ENCODE results near the gene ITFG1. TPM values are rescaled to one million over a fixed set of nuclear protein-coding genes. Genes with fewer than 3 reads are reported as not detected.

Gene ITFG1
- total and polyA plus RNA-seq, 9 of the 15 experiments (the other 6 are each of a cell fraction or from before 2014, with no cell fraction given): 17.1 to 83.5 (median 35.8) TPM

DNA sequence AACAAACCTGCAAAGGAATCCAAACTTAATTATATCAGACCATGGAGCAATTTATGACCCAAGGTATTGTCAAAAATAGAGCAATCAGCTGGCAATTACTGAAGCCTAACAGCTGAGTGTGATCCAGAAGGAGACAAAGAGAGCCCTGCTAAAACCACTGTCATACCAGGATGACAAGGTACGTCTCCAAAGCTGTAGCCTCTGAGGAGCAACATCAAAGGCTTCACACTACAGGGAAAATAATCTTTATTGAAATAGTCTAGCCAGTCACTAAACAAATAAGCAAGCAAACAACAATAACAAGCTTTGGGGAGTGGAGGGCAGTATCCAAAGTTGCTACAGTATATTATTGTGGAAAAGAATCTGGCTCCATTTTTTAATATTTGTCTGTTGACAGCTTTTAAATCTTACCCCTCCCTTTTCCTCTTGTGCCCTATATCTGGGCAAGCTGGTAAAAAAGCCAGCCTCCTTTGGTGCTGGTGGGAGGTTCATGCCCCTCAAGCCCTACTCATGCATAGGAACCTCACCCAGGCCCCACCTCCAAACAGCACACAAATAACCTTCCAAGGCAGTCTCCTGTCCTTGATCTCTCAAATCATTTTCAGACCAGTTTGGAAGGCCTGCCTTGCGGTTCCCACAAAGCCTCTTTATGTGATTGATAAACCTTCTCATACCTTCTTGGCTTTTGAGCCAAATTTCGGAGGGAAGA lies 73.7 kb downstream of the ITFG1 start:
- Histone ChIP-seq H3K9me1 (ENCODE audit: control insufficient read depth, insufficient read depth, low read length) (no peaks in the 10 kb centered on the region), H3K9ac (ENCODE audit: insufficient read depth in 1 of 2, low read depth in 2 of 2, low read length in 2 of 2) (no peak overlapping the region), H2AFZ (ENCODE audit: low read depth, low read length) (no peak overlapping the region), H3K27me3 (ENCODE audit: control insufficient read depth in 2 of 2, insufficient read depth in 2 of 2, low read length in 2 of 2) (no peaks in the 10 kb centered on the region), H3K9me3 (replicated peaks; ENCODE audit: control insufficient read depth, insufficient read depth, low read depth, low read length) (no peaks in the 10 kb centered on the region), H3K4me1 (replicated peaks in 1 of 2; ENCODE audit: control insufficient read depth in 2 of 2, insufficient read depth in 2 of 2, low read length in 2 of 2) (peaks cover 0 to 30% of the 10 kb centered on the region in 2 experiments; a peak in 3 of 5 replicates), H3K4me2 (ENCODE audit: insufficient read depth, low read length) (no peak overlapping the region), H3K4me3 (no peak overlapping the region), H4K20me1 (replicated peaks; ENCODE audit: control insufficient read depth, insufficient read depth, low read length) (no peaks in the 10 kb centered on the region), H3K36me3 (ENCODE audit: control insufficient read depth, insufficient read depth, low read length) (peaks cover 7% of the 10 kb centered on the region; the same call in 1 of the 3 replicates), H3K27ac (ENCODE audit: extremely low read depth, low read depth, low read length) (no peak overlapping the region), H3K79me2 (ENCODE audit: control insufficient read depth, insufficient read depth, low read length) (peaks cover 10% of the 10 kb centered on the region)
- BruUV-seq (replicated peaks): no TSS peak
- WGBS (ENCODE audit: insufficient coverage, low coverage, missing lambda C conversion rate): 79% methylated on average over 3 of the region's 3 CpGs
- in situ Hi-C loops (cut with MboI): no loop called here
- DNase-seq (ENCODE audit: extremely low read depth in 1 of 4, low spot score in 3 of 4): peak in 1 of 4 experiments; percentile 6
- FAIRE-seq: no peak
- POLR2A ChIA-PET: interaction anchor here (0.8 kb wide), 1 partner anchor 23 kb away, joined by 4 read pairs; no protein-coding TSS in a partner anchor
- CTCF ChIA-PET (ENCODE audit: low intra/inter-chr PET ratio): no interaction called here
- intact Hi-C loops (cut with micrococcal nuclease): no loop called here
- ATAC-seq: no peak
- TF ChIP-seq, protein P1, sequence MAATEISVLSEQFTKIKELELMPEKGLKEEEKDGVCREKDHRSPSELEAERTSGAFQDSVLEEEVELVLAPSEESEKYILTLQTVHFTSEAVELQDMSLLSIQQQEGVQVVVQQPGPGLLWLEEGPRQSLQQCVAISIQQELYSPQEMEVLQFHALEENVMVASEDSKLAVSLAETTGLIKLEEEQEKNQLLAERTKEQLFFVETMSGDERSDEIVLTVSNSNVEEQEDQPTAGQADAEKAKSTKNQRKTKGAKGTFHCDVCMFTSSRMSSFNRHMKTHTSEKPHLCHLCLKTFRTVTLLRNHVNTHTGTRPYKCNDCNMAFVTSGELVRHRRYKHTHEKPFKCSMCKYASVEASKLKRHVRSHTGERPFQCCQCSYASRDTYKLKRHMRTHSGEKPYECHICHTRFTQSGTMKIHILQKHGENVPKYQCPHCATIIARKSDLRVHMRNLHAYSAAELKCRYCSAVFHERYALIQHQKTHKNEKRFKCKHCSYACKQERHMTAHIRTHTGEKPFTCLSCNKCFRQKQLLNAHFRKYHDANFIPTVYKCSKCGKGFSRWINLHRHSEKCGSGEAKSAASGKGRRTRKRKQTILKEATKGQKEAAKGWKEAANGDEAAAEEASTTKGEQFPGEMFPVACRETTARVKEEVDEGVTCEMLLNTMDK (IDR thresholded peaks at IDR 0.05; ENCODE audit: borderline replicate concordance, insufficient read depth, low read depth, low read length, poor library complexity, severe bottlenecking): no peak
- TF ChIP-seq ZNF586 (CRISPR knock-in tag; conservative IDR thresholded peaks at IDR 0.05): no peak
- no peak for TF ChIP-seq ZNF263 (CRISPR knock-in tag; IDR thresholded peaks at IDR 0.05; ENCODE audit: borderline replicate concordance)
- TF ChIP-seq ATF1 (CRISPR knock-in tag; IDR thresholded peaks at IDR 0.05): no peak
- no peak for TF ChIP-seq ATF1 (tag; IDR thresholded peaks at IDR 0.05)
- no peak for TF ChIP-seq RBM25 (IDR thresholded peaks at IDR 0.05; ENCODE audit: low read depth, low read length, severe bottlenecking)
- TF ChIP-seq, protein P2, sequence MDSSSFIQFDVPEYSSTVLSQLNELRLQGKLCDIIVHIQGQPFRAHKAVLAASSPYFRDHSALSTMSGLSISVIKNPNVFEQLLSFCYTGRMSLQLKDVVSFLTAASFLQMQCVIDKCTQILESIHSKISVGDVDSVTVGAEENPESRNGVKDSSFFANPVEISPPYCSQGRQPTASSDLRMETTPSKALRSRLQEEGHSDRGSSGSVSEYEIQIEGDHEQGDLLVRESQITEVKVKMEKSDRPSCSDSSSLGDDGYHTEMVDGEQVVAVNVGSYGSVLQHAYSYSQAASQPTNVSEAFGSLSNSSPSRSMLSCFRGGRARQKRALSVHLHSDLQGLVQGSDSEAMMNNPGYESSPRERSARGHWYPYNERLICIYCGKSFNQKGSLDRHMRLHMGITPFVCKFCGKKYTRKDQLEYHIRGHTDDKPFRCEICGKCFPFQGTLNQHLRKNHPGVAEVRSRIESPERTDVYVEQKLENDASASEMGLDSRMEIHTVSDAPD (CRISPR knock-in tag; IDR thresholded peaks at IDR 0.05): no peak
- no peak for TF ChIP-seq VEZF1 (CRISPR knock-in tag; IDR thresholded peaks at IDR 0.05)
- no peak for TF ChIP-seq ZBTB11 (CRISPR knock-in tag; IDR thresholded peaks at IDR 0.05)
- no peak for TF ChIP-seq SRSF9 (IDR thresholded peaks at IDR 0.05; ENCODE audit: borderline replicate concordance, low read depth, low read length)
